GM21717 (cell line): ENCODE results near the gene ITGB7.
"Not testable (repeated sequence)": the region's sequence is repeated elsewhere in the genome, so short reads cannot be mapped to it uniquely, and the experiment has no call there.

ENCODE experiments used
- ATAC-seq: cut with Tn5 transposase; IDR thresholded peaks from one replicate; pipeline ENCODE4 v1.9.1; 2021; ENCODE audit warnings: mild to moderate bottlenecking, moderate library complexity; ENCODE audit not compliant: unreplicated experiment

Gene ITGB7

DNA sequence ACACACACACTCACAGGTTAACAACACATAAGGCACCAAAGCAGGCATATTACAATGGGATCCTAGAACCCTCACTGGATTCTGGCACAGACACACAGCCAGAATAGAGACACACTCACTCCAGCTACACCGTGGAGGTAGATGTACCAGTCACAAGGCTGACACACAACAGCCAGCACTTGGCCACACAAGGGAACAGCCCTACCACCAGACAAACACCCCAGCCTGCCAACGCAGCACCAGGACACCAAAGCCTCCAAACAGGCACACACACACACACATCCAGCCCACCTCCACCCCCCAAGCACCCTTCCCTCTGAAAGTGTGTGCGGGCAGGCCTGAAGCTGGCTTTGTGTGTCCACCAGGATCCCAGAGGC is 10.9 kb upstream of the ITGB7 start:
- no peak for ATAC-seq

DNA sequence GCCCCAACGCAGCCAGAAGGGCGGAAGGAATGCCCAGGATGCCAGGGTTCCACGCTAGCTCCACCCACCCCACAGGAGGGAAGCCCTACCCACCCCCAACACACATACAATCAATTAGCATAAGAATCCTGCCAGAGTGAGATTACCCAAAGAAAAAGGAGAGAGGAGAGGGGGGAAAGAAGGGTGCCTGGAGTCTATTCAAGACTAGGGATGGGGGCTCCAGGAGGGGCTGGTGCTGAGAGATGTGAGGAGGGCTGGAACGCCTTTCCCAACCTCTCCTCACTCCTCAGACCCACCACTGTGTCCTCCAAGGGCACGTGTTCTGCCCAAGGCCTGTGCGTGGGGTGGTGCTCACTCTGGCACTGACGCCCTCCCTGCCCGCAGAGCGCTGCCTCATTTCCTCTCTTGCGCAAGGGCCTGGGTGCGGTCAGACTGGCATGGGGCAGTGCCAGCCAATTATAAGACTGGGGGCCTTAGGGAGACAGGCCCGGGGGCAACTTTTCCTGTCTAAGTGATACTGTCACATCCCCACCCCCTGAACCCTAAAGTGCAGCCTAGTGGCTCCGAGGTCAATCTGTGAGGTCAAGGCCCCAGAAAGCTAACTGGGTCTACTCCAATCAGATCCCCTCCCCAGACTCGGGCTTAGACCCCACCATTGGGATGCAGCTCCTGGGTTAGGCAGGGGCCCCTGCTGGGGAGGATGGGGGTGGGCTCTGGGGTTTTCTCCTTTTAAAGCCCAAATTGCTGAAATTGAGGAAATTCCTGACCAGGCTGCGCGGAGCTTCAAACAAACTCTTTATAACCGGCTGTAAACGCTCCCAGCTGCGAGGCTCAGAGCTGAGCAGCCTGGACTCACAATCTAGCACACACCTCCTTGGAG is 10.2 kb upstream of the ITGB7 start:
- no peak for ATAC-seq

DNA sequence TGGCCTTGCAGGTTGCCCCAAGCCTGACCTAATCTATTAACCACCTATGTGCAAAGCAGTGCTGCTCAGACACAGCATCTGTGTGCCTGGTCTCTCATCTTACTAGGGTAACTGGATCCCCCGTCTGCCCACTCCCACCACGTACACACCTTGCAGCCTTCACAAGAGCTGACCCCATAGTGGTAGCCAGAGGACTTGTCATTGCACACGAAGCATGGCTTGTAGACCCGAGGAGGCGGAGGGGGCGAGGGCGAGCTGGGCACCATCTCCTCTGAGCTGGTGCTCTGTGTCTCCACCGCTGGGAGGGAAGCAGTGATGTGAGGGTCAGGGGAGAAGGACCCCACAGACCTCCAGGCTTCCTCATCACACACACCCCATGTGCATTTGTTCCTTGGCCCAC is 8.4 kb upstream of the ITGB7 start:
- ATAC-seq = no peak

DNA sequence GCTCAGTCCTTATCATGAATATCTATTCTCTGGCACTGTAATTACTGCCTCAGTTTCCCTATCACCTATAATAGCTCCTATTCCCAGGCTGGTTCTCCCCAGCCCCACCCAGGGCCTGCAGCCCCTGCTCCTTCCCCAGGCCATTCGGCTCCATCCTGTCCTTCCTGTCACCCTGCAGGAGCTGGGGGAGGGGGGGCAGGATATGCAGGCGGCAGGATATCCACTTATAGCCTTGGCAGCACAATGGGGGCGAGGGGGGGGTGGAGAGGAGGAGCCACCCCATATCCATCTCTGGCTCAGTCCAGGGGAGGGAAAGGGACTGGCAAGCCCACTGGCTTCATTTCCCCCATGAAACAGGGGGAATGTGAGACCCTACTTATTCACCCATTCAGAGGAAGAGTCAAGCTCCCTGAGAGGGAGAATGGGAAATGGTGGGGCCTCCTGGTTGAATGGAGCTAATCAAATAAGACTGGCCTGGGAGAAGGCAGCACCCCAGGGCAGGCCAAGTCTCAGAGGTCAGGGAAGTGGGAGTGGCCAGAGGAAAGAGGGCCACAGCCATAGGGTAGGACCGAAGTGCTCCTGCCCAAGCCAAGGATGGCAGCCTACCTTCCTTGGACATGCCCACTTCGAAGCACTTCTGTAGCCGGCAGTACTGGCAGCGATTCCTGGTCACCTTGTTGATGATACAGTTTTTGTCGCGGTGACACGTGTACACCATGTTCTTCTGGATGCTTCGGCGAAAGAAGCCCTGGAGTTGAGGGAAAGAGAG is 7.8 kb upstream of the ITGB7 start:
- ATAC-seq = no peak

DNA sequence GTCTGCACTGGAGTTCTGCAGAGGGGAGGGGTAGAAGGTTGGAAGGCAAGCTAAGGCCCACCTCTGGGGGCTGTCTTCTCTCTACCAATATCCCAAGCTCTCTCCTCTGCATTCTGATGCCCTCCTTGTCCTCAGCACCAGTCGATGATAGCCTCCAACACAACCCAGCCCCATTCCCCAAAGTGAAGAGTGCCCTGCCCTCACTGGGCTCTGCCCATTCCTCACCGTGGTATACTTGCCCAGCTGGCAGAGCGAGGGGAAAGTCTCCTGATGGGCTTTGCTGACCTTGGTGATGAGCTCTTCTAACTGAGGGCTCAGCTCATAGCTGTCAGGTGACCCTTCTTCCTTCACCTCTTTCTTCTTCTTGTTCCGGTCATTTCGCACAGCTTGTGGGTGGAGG is 7.2 kb upstream of the ITGB7 start:
- ATAC-seq = no peak

DNA sequence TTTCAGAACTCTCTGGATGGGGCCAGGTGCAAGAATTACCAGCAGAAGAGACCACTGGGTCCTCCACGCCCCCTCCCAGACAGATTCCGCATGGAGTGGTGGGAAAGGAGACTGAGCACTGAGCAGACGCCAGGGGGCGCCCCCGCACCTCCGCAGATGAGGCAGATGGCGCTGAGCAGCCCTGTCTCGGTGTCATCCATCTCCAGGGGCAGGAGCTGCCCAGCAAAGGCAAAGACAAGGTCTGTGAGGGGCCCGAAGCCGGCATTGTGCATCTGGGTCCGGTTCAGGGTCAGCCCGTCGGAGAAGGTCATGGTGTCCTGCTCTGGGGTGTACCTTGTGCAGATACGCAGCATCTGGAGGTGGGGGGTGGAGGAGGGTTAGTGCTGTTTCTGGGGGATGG is 6.3 kb upstream of the ITGB7 start:
- no peak for ATAC-seq

DNA sequence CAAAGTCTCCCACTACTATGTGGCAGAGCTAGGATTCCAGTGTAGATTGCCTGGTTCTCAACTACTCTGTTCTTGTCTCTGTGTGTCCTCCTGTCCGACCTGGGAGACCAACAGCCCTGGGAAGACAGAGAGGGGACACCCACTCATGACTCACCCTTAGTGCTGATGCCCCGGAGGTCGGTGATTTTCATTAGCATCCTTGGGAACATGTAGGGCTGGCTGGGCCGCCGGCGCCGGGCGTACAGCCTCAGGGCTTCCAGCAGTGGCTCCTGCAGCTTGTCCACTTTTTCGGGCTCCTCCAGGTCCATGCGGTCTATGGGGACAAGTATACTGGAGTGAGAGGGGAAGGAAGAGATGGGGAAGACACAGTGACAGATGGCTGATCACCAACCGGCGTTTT is 5.9 kb upstream of the ITGB7 start:
- no peak for ATAC-seq

DNA sequence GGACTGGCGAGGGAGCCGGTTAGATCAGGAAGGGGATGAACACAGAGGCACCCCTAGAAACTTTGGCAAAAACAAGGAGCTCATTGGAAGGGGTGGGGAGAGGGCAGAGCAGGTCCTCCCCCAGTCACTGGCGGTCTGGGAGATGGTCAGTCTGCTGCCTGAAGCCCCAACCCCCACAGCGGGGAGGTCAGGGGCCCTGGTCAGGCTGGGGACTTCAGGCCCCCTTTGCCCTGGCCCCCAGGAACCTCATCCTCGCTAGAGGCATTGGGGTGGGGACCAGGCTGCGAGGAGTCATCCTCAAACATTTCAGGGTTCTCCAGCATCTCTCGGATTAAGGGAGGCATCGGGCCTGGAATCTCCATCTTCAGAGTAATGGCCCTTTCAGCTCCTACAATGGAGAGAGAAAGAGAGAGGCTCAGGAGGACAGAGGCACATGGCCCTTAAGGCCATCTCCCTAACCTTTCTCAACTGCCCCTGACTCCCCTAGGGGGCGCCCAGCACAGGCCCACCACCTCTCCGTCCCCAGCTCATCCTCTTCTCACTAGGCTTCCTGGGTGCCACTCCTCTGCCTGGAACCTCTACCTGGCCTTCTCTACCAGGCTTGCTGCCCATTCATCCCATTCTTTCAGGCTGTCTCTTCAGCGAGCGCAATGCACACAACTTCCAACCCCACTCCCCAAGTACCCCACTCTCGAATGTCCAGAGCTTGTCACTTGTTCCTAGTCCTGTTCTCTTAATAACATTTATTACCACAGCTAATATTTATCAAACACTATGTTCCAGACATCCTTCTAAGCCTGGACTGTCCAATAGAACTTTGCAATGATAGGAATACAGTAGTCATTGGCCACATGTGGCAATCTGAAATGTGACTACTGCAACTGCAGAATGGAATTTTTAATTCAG is 4.7 kb upstream of the ITGB7 start:
- no peak for ATAC-seq

DNA sequence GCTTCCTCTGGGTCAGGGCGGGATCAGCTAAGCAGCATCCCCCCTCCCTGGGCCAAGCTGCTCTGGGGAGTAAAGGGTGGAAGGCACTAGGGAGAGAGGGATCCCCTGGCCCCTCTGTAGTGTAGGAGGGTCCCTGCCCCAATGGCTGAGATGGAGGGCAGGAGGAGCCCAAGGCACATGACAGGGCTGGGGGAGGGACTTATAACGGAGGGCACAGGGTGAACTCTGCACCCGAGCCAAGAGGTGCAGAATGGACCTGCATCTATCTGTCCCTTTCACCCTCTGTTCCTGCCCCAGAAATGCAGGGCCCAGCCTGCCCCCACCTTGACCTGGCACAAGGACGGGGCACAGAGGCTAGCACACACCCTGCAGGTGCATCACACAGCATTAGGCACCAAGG is 3.8 kb upstream of the ITGB7 start:
- no peak for ATAC-seq

DNA sequence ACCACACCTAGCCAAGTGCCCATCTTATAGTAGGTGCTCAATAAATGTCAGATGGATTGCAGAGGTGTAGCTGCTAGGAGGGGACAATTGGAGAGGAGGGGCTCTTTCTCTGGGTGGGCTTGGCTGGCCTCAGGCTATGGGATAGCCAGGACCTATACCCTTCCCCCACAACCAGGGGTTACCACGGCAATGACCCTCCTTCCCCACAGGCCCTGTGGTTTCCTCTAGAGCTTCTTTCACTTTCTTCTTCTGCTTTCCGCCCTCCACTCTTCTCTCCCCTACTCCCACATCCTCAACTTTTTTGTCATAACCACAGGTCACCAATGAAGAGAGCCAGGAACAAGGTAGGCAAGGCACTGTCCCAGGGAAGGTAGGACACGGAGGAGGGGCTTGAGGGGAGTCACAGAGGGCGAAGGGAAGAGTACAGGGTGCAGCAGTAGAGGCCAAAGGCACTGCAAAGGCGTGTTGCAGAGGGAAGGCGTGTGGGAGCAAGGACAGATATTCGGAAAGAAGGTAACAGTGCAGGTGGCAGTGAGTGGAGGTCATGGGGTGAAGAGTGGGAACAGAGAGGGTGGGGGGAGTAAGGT is 1.9 kb upstream of the ITGB7 start:
- peak; percentile 42 for ATAC-seq

DNA sequence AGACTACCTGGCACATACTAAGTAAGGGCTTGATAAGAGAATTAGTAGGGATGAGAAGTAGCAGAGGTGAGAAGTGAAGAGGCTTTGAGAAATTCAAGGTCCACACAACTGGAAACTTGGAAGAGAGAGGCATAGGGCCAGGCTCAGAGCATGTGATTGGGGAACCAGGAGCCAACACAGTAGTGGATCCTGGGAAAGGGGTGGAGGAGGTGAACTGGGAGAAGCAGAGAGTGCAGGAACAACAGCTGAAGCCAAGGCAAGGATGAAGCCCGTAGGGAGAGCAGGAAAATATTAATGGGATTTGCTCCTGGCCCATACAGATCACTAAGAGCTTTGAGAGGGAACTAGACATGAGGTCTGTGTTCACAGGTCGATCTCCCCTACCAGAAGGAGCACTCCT is 1.4 kb upstream of the ITGB7 start:
- ATAC-seq = no peak

DNA sequence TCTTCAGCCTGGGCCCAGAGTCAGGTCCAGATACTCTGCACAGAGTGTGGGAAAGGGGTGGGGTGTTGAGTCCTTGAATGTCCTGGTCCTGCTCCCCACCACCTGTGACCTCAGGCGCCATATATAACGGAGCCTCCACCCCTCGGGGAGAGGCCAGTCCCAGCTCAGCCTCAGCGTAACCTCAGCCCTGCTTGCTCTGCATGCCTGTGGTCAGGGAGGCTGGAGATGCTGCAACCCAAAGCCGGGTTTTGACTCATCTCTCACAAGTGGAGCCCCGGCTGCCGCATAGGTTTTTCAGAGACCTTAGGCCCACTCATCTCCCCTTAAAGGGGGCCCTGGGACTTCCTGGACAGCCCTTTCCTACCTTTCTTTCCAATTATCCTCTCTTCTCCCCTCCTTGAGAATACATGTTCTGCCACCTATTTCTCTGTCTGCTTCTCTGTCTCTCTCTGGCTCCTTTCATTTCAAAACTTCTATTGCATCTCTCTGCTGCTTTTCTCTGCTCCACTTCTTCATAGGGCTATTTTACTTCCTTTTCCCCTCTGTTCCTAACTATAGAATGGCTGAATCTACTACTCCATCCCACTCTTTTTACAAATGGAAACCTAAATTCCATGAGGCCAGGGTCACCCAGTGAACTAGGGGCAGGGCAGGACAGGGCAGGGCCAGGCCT is 1.2 kb downstream of the ITGB7 start:
- ATAC-seq = peak; percentile 64

DNA sequence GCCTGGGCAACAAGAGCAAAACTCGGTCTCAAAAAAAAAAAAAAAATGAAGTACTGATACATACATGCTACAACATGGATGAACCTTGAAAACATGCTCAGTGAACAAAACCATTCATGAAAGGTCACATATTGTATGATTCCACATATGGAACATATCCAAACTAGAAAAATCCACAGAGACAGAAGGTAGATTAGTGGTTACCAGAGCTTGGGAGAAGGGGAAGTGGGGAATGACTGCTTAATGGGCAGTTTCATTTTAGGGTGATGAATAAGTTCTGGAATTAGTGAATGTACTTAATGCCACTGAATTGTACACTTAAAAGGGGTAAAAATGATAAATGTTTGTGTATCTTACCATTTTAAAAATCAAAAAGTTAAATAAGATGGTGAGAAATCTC is 2.7 kb downstream of the ITGB7 start:
- ATAC-seq = no peak

DNA sequence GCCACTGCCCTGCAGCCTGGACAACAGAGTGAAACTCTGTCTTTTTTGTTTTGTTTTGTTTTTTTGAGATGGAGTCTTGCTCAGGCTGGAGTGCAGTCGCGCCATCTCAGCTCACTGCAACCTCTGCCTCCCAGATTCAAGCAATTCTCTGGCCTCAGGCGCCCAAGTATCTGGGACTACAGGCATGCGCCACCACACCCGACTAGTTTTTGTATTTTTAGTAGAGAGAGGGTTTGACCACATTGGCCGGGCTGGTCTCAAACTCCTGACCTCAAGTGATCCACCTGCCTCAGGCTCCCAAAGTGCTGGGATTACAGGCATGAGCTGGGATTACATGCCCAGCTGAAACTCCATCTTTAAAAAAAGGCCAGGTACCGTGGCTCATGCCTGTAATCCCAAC is 4.7 kb downstream of the ITGB7 start:
- ATAC-seq = not testable (repeated sequence)

DNA sequence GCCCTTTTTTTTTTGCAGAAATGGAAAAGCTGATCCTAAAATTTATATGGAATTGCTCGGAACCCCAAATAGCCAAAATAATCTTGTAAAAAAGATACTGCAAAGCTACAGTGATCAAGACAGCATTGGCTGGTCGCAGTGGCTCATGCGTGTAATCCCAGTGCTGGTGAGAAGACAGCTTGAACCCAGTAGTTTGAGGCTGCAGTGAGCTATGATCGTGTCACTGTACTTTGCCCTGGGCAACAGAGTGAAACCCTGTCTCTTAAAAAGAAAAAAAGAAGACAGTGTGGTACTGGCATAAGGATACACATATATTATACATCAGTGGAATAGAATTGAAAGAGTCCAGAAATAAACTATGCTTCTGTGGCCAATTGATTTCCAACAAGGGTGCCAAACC is 5.4 kb downstream of the ITGB7 start:
- no peak for ATAC-seq

DNA sequence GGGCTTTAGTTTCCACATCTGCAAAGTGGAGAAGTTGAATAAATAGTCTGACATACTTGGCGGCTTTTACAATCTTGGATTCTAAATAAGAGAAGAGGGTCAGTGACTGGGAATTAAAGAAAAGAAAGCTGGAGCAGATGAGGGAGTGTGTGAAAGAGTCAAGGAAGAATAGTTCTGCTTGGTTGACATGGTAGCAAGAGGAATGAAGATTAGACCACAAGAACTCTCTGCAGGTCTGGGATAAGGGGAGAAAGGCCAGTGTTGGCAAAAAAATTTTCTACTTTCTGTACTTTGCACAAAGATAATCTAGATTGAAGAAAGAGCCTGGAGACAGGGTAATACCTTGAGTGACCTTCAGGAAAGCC is 5.9 kb downstream of the ITGB7 start:
- no peak for ATAC-seq

DNA sequence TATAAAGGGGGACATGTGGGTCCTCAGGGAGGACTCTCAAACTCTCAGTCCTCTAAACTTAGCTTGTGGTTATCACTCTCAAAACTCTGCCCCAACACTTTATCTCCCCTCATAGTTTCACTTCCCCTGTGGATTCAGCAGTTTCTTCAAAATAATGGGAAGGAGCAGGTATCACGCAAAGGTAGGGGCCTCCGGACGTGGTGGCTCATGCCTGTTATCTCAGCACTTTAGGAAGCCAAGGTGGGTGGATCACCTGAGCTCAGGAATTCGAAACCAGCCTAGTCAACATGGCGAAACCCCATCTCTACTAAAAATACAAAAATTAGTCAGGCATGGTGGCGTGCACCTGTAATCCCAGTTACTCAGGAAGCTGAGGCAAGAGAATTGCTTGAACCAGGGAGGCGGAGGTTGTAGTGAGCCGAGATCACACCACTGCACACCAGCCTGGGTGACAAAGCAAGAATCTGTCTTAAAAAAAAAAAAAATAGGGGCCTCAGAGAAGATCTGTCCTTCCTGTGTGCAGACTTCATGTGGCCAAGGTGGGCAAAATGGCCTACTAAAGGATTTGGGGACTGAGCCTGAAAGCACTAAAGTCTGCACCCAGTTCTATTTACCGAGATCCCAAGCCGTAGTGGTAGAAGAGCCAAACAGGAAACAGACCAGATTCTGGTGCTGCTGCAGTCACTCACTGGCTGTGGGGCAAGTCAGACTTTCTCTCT is 6.4 kb downstream of the ITGB7 start:
- ATAC-seq = peak; percentile 43

DNA sequence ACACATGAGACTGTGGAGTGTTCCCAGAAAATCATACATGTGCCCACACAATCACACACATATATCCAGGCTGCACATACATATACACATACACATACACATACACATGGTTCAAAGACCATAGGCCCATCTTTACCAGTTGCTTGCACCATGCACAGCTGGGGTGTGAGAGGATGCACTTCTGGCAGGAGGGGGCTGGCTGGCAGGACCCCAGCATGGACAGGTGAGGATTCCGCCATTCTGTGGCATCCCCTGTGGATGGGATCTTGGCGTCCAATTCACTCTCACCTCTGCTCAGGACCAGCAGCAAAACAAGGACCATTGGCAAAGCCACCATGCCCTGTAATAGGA is 7.0 kb downstream of the ITGB7 start:
- peak; percentile 10 for ATAC-seq

DNA sequence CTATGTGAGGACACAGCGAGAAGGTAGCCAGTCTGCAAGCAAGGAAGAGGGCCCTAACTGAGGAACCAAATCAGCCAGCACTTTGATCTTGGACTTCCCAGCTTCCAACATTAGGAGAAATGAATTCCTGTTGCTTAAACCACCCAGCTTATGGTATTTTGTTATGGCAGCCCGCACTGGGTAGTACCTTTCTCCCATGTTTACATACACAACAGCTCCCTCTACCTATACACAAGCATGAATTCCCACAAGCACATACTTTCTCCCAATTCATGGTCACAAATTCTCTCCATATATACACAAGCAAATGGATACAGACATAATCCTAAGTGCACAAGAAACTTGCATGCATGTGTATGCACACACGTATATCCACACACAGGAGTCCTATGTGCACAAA is 7.4 kb downstream of the ITGB7 start:
- ATAC-seq = no peak
